ENCODE results near the gene TMEM63A. TPM values are rescaled to one million over a fixed set of nuclear protein-coding genes. Genes with fewer than 3 reads are reported as not detected.

The TMEM63A gene
- total RNA-seq, 4 donors from 2014 or later = 11.2 to 125 (median 63.8) TPM

GRCh38 chr1:225899044-225899925 is 17.1 kb upstream of the TMEM63A start:
- no peaks in the 10 kb centered on the region for H3K9me3 ChIP-seq
- no peaks in the 10 kb centered on the region for H3K4me1 ChIP-seq
- no peaks in the 10 kb centered on the region for H3K27me3 ChIP-seq
- DNase-seq = no peak
- no peak overlapping the region for H3K27ac ChIP-seq
- no peak for TF ChIP-seq POLR2A (IDR thresholded peaks at IDR 0.05)
- no peak for TF ChIP-seq CTCF (IDR thresholded peaks at IDR 0.05)
- intact Hi-C loops (cut with DNase I; ENCODE audit: low total_unique reads) = no loop called here
- H3K36me3 ChIP-seq = no peaks in the 10 kb centered on the region
- no peak overlapping the region for H3K4me3 ChIP-seq

- intact Hi-C loops (cut with DNase I; ENCODE audit: low total_unique reads) = no loop called here
- no peak overlapping the region for H3K4me3 ChIP-seq
- no peaks in the 10 kb centered on the region for H3K36me3 ChIP-seq
- no peaks in the 10 kb centered on the region for H3K4me1 ChIP-seq
- TF ChIP-seq POLR2A (IDR thresholded peaks at IDR 0.05) = no peak
- no peak for TF ChIP-seq CTCF (IDR thresholded peaks at IDR 0.05)
- no peak for DNase-seq
- no peaks in the 10 kb centered on the region for H3K9me3 ChIP-seq
- H3K27ac ChIP-seq = no peak overlapping the region
- no peaks in the 10 kb centered on the region for H3K27me3 ChIP-seq
Observed at GRCh38 chr1:225897595-225898514, 15.7 kb upstream of the TMEM63A start.

GRCh38 chr1:225896937-225897549 is 14.9 kb upstream of the TMEM63A start:
- Histone ChIP-seq H3K4me3 (no peak overlapping the region), H3K36me3 (no peaks in the 10 kb centered on the region), H3K4me1 (no peaks in the 10 kb centered on the region), H3K9me3 (no peaks in the 10 kb centered on the region), H3K27me3 (no peaks in the 10 kb centered on the region), H3K27ac (no peak overlapping the region)
- intact Hi-C loops (cut with DNase I; ENCODE audit: low total_unique reads) = no loop called here
- no peak for DNase-seq
- TF ChIP-seq CTCF (IDR thresholded peaks at IDR 0.05) = no peak
- no peak for TF ChIP-seq POLR2A (IDR thresholded peaks at IDR 0.05)

GRCh38 chr1:225896494-225896893 is 14.3 kb upstream of the TMEM63A start:
- H3K27ac ChIP-seq = no peak overlapping the region
- intact Hi-C loops (cut with DNase I; ENCODE audit: low total_unique reads) = no loop called here
- no peak for TF ChIP-seq POLR2A (IDR thresholded peaks at IDR 0.05)
- TF ChIP-seq CTCF (IDR thresholded peaks at IDR 0.05) = no peak
- H3K4me3 ChIP-seq = no peak overlapping the region
- no peaks in the 10 kb centered on the region for H3K27me3 ChIP-seq
- no peaks in the 10 kb centered on the region for H3K9me3 ChIP-seq
- H3K36me3 ChIP-seq = no peaks in the 10 kb centered on the region
- DNase-seq = no peak
- H3K4me1 ChIP-seq = no peaks in the 10 kb centered on the region

Data from uterus (tissue), 4 donors.